H1 (cell line): Measurements from ENCODE around the gene CHAC1. TPM values are rescaled to one million over a fixed set of nuclear protein-coding genes. Genes with fewer than 3 reads are reported as not detected.
A peak's percentile ranks its signal among the peaks of the same experiment; 100 is the strongest.

Source experiments
- ATF2 ChIP-seq: IDR thresholded peaks from 2 replicates; pipeline ENCODE4 v1.6.1; 2012; ENCODE audit warnings: low read length, inconsistent platforms
- ATF3 ChIP-seq: IDR thresholded peaks from 2 replicates; pipeline ENCODE4 v1.6.1; 2011; ENCODE audit warnings: low read depth, mild to moderate bottlenecking, low read length; ENCODE audit not compliant: insufficient read depth
- BCL11A ChIP-seq, 2 experiments: IDR thresholded peaks; one replicate each; pipeline ENCODE4 v1.6.1; 2011; ENCODE audit warnings: low read depth in 2 of 2, low read length in 2 of 2, mild to moderate bottlenecking in 2 of 2
- CBX8 ChIP-seq: fragments of 300-800, 300-1000 bp; sonication (generic); IDR thresholded peaks from 2 replicates; pipeline ENCODE4 v1.7.1; 2016; ENCODE audit warnings: low read depth, low read length, borderline replicate concordance
- CEBPB ChIP-seq: IDR thresholded peaks from 2 replicates; pipeline ENCODE4 v1.6.1; 2012; ENCODE audit warnings: low read depth, low read length
- E2F6 ChIP-seq: IDR thresholded peaks from 2 replicates; pipeline ENCODE4 v1.6.1; 2012; ENCODE audit warnings: inconsistent platforms
- KDM4A ChIP-seq: IDR thresholded peaks from one replicate; pipeline ENCODE4 v1.7.1; 2012; ENCODE audit warnings: low read depth, mild to moderate bottlenecking, moderate library complexity, low read length, inconsistent platforms; ENCODE audit not compliant: severe bottlenecking
- KDM5A ChIP-seq: fragments of 200-600 bp; IDR thresholded peaks from 2 replicates; pipeline ENCODE4 v1.7.1; 2012; ENCODE audit warnings: mild to moderate bottlenecking, low read length, inconsistent platforms, mixed read lengths
- NRF1 ChIP-seq: IDR thresholded peaks from 2 replicates; pipeline ENCODE4 v1.6.1; 2011; ENCODE audit warnings: mild to moderate bottlenecking, low read depth, low read length, improper control_type of control experiment
- PHF8 ChIP-seq: fragments of 200-600 bp; sonication (generic); conservative IDR thresholded peaks from 2 replicates; pipeline ENCODE4 v1.7.1; 2012; ENCODE audit warnings: low read depth, mild to moderate bottlenecking, inconsistent platforms, low read length, moderate library complexity
- RAD21 ChIP-seq, 2 experiments: IDR thresholded peaks in 1 of 2; conservative IDR thresholded peaks in 1 of 2; 2 replicates each; pipeline ENCODE4 v1.6.1; 2011; ENCODE audit warnings: low read depth in 2 of 2, low read length in 2 of 2, improper control_type of control experiment in 1 of 2, inconsistent platforms in 1 of 2, mild to moderate bottlenecking in 1 of 2, moderate library complexity in 1 of 2
- SAP30 ChIP-seq: fragments of 300-600 bp; sonication (generic); IDR thresholded peaks from 2 replicates; pipeline ENCODE4 v1.7.1; 2012; ENCODE audit warnings: low read length, moderate library complexity, mild to moderate bottlenecking, inconsistent platforms; ENCODE audit not compliant: insufficient read depth, insufficient replicate concordance
- SIN3A ChIP-seq, 2 experiments: IDR thresholded peaks in 1 of 2; conservative IDR thresholded peaks in 1 of 2; 2 replicates each; pipeline ENCODE4 v1.6.1; 2011 to 2012; ENCODE audit warnings: low read length in 2 of 2, improper control_type of control experiment in 1 of 2, low read depth in 1 of 2, mild to moderate bottlenecking in 1 of 2
- SIX5 ChIP-seq: IDR thresholded peaks from 2 replicates; pipeline ENCODE4 v1.6.1; 2011; ENCODE audit warnings: mild to moderate bottlenecking, low read depth, low read length
- SP1 ChIP-seq: IDR thresholded peaks from 2 replicates; pipeline ENCODE4 v1.6.1; 2011; ENCODE audit warnings: low read depth, low read length
- TAF1 ChIP-seq: IDR thresholded peaks from 2 replicates; pipeline ENCODE4 v1.6.1; 2011; ENCODE audit warnings: mild to moderate bottlenecking, low read depth, low read length
- TEAD4 ChIP-seq: IDR thresholded peaks from 2 replicates; pipeline ENCODE4 v1.6.1; 2012; ENCODE audit warnings: low read depth, low read length, inconsistent platforms, mixed read lengths
- USF2 ChIP-seq: IDR thresholded peaks from 2 replicates; pipeline ENCODE4 v1.6.1; 2011; ENCODE audit warnings: low read length, improper control_type of control experiment
- YY1 ChIP-seq: IDR thresholded peaks from 2 replicates; pipeline ENCODE4 v1.6.1; 2011; ENCODE audit warnings: low read depth, mild to moderate bottlenecking, low read length
- ZNF274 ChIP-seq: IDR thresholded peaks from 2 replicates; pipeline ENCODE4 v1.7.0; 2012; ENCODE audit warnings: low read length, borderline replicate concordance; ENCODE audit errors: extremely low read depth
- polyA plus RNA-seq, 7 experiments: library from polyadenylated mRNA; depleted of rRNA in 3 of 7; stranded (reverse) in 5 of 7; unstranded in 2 of 7; fragments of >200 nt in 5 of 7; fragments of 200-250 nt in 2 of 7; gene quantifications; 1 replicate in 5 of 7; 2 replicates in 1 of 7; 4 replicates in 1 of 7; pipeline versions ENCODE4 v1.2.1 to v1.2.3, GENCODE V29; 2011 to 2013; ENCODE audit warnings: missing spikeins in 2 of 7, mixed read lengths in 2 of 7
- total RNA-seq: library from RNA; stranded (reverse); fragmentation: NEBNext Ultra II Directional; extraction: Animal tissue kit (Norgen Biotek cat#: 25700); gene quantifications from 2 replicates; pipeline ENCODE4 v1.2.1, GENCODE V29; 2021

The CHAC1 gene
- total and polyA plus RNA-seq, 2 of the 8 experiments (the other 6 are each of a cell fraction or from before 2014, with no cell fraction given) = 34.3 to 159 TPM

GRCh38 chr15:40952301-40952900, 870 bp upstream of the CHAC1 start (continued):
- TF ChIP-seq E2F6 (no peak), CEBPB (no peak), PHF8 (0 out of 2 replicates have a peak, but pooled peaks have one; percentile 32), BCL11A (IDR thresholded peaks at IDR 0.05; ENCODE audit: low read depth in 2 of 2, low read length in 2 of 2) (no peak), ZNF274 (no peak), SAP30 (no peak), USF2 (no peak), SP1 (no peak), ATF2 (no peak), TEAD4 (0 out of 2 replicates have a peak, but pooled peaks have one; percentile 36), ATF3 (no peak), NRF1 (no peak), KDM5A (no peak), KDM4A (no peak), TAF1 (0 out of 2 replicates have a peak, but pooled peaks have one; percentile 55), CBX8 (no peak), SIN3A (conservative IDR thresholded peaks at IDR 0.05 in 1 of 2, IDR thresholded peaks at IDR 0.05 in 1 of 2; ENCODE audit: low read depth in 1 of 2, low read length in 2 of 2) (no peak), YY1 (peak; percentile 75; the same call in 1 of the 2 replicates), SIX5 (no peak), RAD21 (IDR thresholded peaks at IDR 0.05 in 1 of 2, conservative IDR thresholded peaks at IDR 0.05 in 1 of 2; ENCODE audit: low read depth in 2 of 2, low read length in 2 of 2) (no peak)
